HEK293T (cell line): ENCODE results near the gene ST6GAL1.
"Not testable (repeated sequence)": the region's sequence is repeated elsewhere in the genome, so short reads cannot be mapped to it uniquely, and the experiment has no call there.

ENCODE experiments used
- CTCF ChIA-PET: fragments of 350-600 bp; formaldehyde crosslinking; extraction: SDS; loops from one replicate; lab custom pipeline; 2021; ENCODE audit warnings: antibody characterized with exemption, inconsistent platforms; lab: Yijun Ruan, JAX
- POLR2A ChIA-PET: fragments of 350-600 bp; formaldehyde crosslinking; extraction: SDS; loops from one replicate; lab custom pipeline; 2020; ENCODE audit warnings: antibody characterized with exemption, inconsistent platforms; lab: Yijun Ruan, JAX
- DNase-seq: peaks from one replicate; pipeline ENCODE4 v3.0.0; 2012; ENCODE audit warnings: mixed read lengths; ENCODE audit errors: extremely low spot score
- ARNT ChIP-seq: fragments of 450-650 bp; IDR thresholded peaks from 2 replicates; pipeline ENCODE4 v1.6.1; 2017; ENCODE audit warnings: mild to moderate bottlenecking
- BHLHE40 ChIP-seq: fragments of 450-650 bp; IDR thresholded peaks from 2 replicates; pipeline ENCODE4 v1.6.1; 2016; ENCODE audit warnings: mild to moderate bottlenecking, moderate library complexity, borderline replicate concordance
- CTBP1 ChIP-seq: fragments of 450-650 bp; IDR thresholded peaks from 2 replicates; pipeline ENCODE4 v1.6.1; 2016; ENCODE audit warnings: borderline replicate concordance
- ELF4 ChIP-seq: fragments of 450-650 bp; IDR thresholded peaks from 2 replicates; pipeline ENCODE4 v1.6.1; 2017; ENCODE audit warnings: antibody characterized with exemption
- FOXA1 ChIP-seq: fragments of 450-650 bp; IDR thresholded peaks from 2 replicates; pipeline ENCODE4 v1.6.1; 2016; ENCODE audit warnings: mild to moderate bottlenecking
- FOXK2 ChIP-seq: fragments of 450-650 bp; IDR thresholded peaks from 2 replicates; pipeline ENCODE4 v1.6.1; 2016; ENCODE audit warnings: mild to moderate bottlenecking
- FOXM1 ChIP-seq: fragments of 450-650 bp; IDR thresholded peaks from 2 replicates; pipeline ENCODE4 v1.6.1; 2017; ENCODE audit warnings: mild to moderate bottlenecking, borderline replicate concordance
- HDGF ChIP-seq: fragments of 450-650 bp; IDR thresholded peaks from 2 replicates; pipeline ENCODE4 v1.6.1; 2017; ENCODE audit warnings: antibody characterized with exemption, borderline replicate concordance
- L3MBTL2 ChIP-seq: fragments of 450-650 bp; conservative IDR thresholded peaks from 2 replicates; pipeline ENCODE4 v1.6.1; 2016; ENCODE audit warnings: mild to moderate bottlenecking
- LEF1 ChIP-seq: fragments of 450-650 bp; IDR thresholded peaks from 2 replicates; pipeline ENCODE4 v1.6.1; 2017; ENCODE audit warnings: mild to moderate bottlenecking, borderline replicate concordance
- NFRKB ChIP-seq: fragments of 450-650 bp; IDR thresholded peaks from 2 replicates; pipeline ENCODE4 v1.6.1; 2016; ENCODE audit warnings: mild to moderate bottlenecking, moderate library complexity
- SP1 ChIP-seq: fragments of 450-650 bp; IDR thresholded peaks from 2 replicates; pipeline ENCODE4 v1.6.1; 2017
- SUZ12 ChIP-seq: fragments of 450-650 bp; IDR thresholded peaks from 2 replicates; pipeline ENCODE4 v1.6.1; 2016; ENCODE audit warnings: mild to moderate bottlenecking
- TARDBP ChIP-seq: fragments of 450-650 bp; IDR thresholded peaks from 2 replicates; pipeline ENCODE4 v1.6.1; 2016
- ZNF384 ChIP-seq: fragments of 450-650 bp; IDR thresholded peaks from 2 replicates; pipeline ENCODE4 v1.6.1; 2016
- TF ChIP-seq, protein P1 (sequence below): fragments of 450-650 bp; IDR thresholded peaks from 2 replicates; pipeline ENCODE4 v1.6.1; 2016

Gene ST6GAL1

DNA sequence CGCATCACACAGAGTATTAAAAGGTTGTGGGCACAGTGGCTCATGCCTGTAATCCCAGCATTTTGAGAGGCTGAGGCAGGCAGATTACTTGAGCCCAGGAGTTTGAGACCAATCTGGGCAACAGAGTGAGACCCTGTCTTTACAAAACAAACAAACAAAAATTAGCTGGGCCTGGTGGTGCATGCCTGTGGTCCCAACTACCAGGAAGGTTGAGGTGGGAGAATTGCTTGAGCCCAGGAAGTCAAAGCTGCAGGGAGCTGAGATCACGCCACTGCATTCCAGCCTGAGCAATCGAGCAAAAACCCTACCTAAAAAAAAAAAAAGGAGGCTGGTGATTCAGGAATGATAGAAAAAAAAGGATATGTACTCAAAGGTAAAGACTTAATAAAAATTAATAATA lies 28.2 kb upstream of the ST6GAL1 start:
- ChIA-PET CTCF (no interaction called here), POLR2A (no interaction called here)
- no peak for TF ChIP-seq TARDBP
- TF ChIP-seq ZNF384 = no peak
- no peak for TF ChIP-seq SP1
- TF ChIP-seq L3MBTL2 = no peak
- no peak for TF ChIP-seq FOXM1
- no peak for TF ChIP-seq ARNT
- no peak for TF ChIP-seq SUZ12
- TF ChIP-seq CTBP1 = no peak
- no peak for DNase-seq

DNA sequence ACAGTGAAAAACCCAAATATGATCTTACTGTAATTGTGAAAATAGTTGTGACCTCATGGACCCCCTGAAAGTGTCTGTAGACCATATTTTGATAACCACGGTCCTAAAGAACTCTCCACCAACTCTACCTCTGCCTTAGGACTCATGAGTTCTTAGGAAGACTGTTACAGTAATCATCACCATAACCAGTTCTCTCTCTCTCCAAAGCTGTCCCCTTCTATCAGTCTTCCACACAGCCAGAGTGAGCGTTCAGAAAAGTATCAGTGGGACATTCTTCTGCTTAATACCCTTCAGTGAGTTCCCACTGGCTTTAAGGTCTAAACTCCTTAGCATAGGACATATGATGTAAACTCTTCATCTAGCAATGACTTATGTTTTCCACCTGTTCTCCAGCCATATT lies 27.6 kb upstream of the ST6GAL1 start:
- ChIA-PET CTCF (no interaction called here), POLR2A (no interaction called here)
- DNase-seq = no peak
- TF ChIP-seq HDGF (no peak), SP1 (no peak), FOXA1 (no peak), LEF1 (no peak)

DNA sequence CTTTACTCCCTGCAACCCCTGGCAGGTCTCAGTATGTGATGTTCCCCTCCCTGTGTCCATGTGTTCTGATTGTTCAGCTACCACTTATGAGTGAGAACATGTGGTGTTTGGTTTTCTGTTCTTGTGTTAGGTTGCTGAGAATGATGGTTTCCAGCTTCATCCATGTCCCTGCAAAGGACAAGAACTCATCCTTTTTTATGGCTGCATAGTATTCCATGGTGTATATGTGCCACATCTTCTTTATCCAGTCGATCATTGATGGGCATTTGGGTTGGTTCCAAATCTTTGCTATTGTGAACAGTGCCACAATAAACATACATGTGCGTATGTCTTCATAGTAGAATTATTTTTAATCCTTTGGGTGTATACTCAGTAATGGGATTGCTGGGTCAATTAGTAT lies 26.6 kb upstream of the ST6GAL1 start:
- POLR2A ChIA-PET = not testable (repeated sequence)

DNA sequence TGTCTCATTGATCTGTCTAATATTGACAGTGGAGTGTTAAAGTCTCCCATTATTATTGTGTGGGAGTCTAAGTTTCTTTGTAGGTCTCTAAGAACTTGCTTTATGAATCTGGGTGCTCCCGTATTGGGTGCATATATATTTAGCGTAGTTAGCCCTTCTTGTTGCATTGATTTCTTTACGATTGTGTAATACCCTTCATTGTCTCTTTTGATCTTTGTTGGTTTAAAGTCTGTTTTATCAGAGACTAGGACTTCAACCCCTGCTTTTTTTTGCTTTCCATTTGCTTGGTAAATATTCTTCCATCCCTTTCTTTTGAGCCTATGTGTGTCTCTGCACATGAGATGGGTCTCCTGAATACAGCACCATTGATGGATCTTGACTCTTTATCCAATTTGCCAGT lies 23.3 kb upstream of the ST6GAL1 start:
- CTCF ChIA-PET, DNase-seq, POLR2A ChIA-PET: not testable (repeated sequence)

More for the DNA sequence above, 26.6 kb upstream of the ST6GAL1 start:
- CTCF ChIA-PET, DNase-seq: not testable (repeated sequence)

DNA sequence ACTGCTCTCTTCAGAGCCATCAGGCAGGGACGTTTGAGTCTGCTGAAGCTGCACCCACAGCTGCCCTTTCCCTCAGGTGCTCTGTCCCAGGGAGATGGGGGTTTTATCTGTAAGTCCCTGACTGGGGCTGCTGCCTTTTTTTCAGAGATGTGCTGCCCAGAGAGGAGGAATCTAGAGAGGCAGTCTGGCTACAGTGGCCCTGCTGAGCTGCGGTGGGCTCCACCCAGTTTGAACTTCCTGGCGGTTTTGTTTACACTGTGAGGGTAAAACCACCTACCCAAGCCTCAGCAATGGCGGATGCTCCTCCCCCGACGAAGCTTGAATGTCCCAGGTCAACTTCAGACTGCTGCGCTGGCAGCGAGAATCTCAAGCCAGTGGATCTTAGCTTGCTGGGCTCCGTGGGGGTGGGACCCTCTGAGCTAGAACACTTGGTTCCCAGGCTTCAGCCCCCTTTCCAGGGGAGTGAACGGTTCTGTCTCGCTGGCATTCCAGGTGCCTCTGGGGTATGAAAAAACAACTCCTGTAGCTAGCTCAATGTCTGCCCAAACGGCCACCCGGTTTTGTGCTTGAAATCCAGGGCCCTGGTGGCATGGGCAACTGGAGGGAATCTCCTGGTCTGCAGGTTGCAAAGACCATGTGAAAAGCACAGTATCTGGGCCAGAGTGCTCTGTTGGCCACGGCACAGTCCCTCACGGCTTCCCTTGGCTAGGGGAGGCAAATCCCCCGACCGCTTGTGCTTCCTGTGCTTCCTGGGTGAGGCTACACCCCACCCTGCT lies 21.1 kb upstream of the ST6GAL1 start:
- no peak for TF ChIP-seq BHLHE40
- TF ChIP-seq L3MBTL2 = no peak
- TF ChIP-seq FOXA1 = no peak
- no peak for TF ChIP-seq FOXM1
- TF ChIP-seq ZNF384 = no peak
- TF ChIP-seq LEF1 = no peak
- TF ChIP-seq ELF4 = no peak
- no peak for TF ChIP-seq TARDBP
- no peak for TF ChIP-seq SP1
- TF ChIP-seq HDGF = no peak
- no peak for TF ChIP-seq CTBP1
- TF ChIP-seq NFRKB = no peak
- no peak for TF ChIP-seq ARNT
- TF ChIP-seq, protein P1, sequence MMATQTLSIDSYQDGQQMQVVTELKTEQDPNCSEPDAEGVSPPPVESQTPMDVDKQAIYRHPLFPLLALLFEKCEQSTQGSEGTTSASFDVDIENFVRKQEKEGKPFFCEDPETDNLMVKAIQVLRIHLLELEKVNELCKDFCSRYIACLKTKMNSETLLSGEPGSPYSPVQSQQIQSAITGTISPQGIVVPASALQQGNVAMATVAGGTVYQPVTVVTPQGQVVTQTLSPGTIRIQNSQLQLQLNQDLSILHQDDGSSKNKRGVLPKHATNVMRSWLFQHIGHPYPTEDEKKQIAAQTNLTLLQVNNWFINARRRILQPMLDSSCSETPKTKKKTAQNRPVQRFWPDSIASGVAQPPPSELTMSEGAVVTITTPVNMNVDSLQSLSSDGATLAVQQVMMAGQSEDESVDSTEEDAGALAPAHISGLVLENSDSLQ = no peak
- TF ChIP-seq SUZ12 = no peak
- no peak for TF ChIP-seq FOXK2
- CTCF ChIA-PET = no interaction called here
- DNase-seq = no peak
- POLR2A ChIA-PET = no interaction called here

DNA sequence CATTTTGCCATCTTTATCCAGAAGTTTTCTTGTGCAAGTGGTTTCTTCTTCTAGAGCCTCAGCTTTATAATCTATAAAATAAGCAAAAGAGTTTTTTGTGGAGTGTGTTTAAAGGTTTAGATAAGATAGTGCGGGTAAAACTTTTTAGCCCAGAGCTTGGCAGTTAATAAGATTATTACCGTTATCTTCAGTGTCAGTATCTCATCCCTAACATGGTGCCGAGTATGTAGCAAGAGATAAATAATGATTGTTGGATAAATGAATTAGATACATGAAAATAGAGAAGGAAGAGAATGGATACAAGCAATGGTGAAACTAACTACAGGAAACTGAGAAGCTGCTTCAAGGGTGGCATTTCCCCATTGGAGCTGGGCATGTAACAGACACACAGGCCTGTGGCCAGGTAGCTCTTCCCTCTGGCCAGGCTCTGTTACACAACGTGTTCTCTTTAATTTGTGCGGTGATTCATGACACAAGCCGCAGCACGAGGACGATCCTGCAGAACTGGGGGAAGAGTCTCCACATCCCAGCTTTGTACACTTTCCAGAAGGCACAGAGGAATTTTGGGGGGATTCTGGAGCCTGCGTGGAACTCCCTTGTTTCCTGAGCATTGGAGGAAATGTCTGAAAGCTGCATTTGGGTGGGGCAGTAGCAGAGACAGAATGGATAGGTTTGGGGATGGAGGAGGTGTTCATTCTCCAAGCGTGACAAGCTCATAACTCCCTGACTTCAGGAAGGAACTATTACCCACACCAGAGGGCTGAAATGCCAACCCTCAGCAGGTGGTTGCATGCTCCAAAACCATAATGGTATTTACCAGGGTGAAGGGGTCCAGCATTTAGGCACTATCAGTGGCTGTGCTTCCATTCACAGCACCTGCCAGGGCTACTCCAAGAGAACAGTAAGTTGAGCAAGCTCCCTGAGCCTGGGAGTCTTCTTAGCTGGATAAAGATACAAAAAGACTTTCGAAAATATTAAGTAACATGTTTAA lies 14.2 kb upstream of the ST6GAL1 start:
- ChIA-PET CTCF (interaction anchor here (0.5 kb wide), 2 partner anchors 95 to 249 kb away, joined by 3 read pairs; no protein-coding TSS in a partner anchor), POLR2A (no interaction called here)
- no peak for DNase-seq
- no peak for TF ChIP-seq ZNF384
- no peak for TF ChIP-seq FOXK2
- TF ChIP-seq CTBP1 = no peak
- no peak for TF ChIP-seq BHLHE40
- no peak for TF ChIP-seq TARDBP
- TF ChIP-seq NFRKB = no peak
- no peak for TF ChIP-seq FOXA1
- TF ChIP-seq L3MBTL2 = no peak
- no peak for TF ChIP-seq LEF1
- TF ChIP-seq FOXM1 = no peak
- no peak for TF ChIP-seq ARNT
- TF ChIP-seq SP1 = no peak
- TF ChIP-seq SUZ12 = no peak
- TF ChIP-seq, protein P1 = no peak
- TF ChIP-seq HDGF = no peak
- no peak for TF ChIP-seq ELF4
